DMS53 treated with DMSO at 0.1 percent for 48 hours (cell line): ENCODE data around the gene STX8.
A peak's percentile ranks its signal among the peaks of the same experiment; 100 is the strongest.
"Not testable (repeated sequence)": the region's sequence is repeated elsewhere in the genome, so short reads cannot be mapped to it uniquely, and the experiment has no call there.

Experiments used
- DNase-seq: peaks from one replicate; lab custom pipeline; 2025; ENCODE audit not compliant: unreplicated experiment; lab: John Stamatoyannopoulos, UW

The STX8 gene

DNA sequence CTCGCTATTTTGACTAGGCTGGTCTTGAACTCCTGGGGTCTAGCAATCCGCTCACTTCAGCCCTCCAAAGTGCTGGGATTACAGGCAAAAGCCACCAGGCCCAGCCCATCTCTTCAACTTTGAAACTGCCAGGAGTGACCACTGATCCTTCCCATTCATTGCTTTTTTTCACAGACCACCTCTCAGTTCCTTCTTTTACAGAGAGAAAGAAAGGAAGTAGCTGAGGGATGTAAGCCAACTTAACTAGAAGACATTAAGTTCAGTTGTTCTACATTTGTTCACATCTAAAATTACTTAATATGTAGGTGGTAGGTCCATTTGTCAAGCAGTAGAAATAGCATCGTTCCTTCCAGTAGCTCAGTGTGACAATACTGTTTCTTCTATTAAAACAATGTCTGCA, 219.8 kb downstream of the STX8 start:
- no peak for DNase-seq

DNA sequence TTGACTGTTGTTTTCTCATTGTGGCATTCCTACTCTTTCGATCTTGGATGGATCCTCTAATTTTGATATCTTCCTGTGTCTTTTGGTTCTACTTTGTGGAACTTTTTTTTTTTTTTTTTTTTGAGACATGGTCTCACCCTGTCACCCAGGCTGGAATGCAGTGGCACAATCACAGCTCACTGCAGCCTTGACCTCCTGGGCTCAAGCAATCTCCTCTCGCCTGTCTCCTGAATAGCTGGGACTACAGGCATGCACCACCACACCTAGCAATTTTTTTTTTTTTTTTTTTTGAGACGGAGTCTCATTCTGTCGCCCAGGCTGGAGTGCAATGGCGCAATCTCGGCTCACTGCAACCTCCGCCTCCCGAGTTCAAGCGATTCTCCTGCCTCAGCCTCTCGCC, 220.4 kb downstream of the STX8 start:
- DNase-seq: not testable (repeated sequence)

DNA sequence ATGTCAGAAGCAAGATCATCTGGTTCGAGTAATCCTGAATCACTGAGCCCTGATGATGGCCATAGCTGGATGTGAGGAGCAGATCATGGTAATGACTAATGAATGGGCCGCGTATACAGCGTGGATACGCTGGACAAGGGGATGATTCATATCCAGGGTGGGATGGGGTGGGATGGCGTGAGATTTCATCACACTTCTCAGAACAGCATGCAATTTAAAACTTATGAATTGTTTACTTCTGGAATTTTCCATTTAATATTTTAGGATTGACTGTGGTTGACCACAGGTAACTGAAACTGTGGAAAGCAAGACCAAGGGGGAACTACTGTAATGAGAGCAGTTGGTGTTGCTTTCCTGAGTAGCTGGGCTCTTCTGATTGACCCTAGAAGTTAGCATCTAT, 225.5 kb downstream of the STX8 start:
- DNase-seq: no peak

DNA sequence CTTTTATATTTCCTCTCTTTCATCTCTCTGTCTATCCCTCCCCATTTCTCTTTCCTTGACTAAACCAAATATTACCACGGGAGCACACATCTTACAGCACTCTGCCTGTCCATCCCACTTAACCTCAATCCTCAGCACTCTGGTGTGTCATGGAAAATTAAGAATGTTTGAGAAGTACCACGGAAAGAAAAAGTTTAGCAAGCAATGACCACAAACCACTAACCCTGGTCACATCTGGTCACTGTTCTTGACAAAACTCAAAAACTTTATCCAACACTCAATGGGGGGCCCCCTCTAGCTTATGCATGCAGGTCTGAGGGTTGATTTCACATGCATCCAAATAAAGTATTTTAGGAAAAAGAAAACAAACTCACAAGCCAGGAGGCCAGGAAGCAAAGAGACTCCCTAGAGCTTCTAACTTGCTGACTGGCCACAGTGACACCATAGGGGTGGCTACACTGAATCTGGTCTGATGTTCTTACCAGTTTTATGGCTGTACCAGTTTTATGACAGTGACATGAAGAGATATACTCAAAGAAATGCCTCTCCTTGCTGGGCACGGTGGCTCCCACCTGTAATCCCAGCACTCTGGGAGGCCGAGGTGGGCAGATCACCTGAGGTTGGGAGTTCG, 229.2 kb downstream of the STX8 start:
- no peak for DNase-seq

DNA sequence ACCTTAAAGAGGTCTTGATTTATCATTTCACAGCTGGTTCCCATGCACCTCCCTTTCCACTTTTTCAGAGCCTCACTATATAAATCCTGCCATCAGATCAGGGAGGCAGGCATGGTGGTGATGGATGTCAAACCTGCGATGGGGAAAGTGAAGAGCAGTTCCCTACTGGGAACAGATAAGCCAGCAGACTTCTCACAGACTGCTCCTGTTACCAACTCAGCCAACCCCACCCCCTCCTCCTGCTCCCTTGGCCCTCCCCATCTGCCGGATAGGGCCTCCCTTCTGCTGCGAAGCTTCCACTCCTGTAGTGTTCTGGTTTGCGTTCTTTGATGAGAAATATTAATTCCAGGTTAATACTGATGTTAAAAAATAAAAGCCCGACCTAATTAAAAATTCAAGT, 232.1 kb downstream of the STX8 start:
- DNase-seq: no peak

DNA sequence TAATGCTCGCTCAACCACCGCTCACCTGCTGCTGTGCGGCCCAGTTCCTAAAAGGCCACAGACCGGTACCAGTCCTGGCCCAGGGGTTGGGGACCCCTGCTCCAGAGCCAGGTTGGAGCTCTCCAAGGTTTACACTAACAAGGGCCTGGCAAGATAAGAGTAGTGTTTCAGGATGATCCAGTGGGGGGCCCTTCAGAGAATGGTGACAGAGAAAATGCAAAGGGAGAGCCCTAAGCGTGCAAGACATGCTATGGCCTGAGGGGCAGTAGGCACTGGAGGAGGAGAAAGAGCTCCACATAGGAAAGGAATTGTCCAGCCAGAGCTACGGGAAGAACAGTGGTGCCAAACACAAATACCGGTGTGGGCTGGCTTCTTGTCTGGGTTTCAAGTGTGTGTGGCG, 233.4 kb downstream of the STX8 start:
- no peak for DNase-seq

DNA sequence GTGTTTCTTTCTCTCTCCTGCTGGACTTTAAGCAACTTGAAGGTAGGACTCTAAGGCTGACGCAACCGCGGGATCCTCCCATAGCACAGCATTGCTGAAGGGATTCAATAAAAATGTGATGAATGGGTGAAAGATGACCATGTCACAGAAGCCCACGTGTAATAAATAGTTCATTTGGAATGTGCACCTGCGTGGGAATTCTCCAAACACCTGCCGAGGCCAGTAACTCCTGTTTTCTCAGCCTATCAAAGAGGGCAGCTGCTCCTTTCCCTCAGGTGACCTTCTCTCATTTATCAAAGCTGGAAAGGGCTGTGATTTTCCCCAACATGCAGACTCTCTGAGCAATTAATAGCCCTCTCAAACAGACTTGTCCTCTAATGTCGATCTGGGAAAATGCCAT, 235.7 kb downstream of the STX8 start:
- no peak for DNase-seq

DNA sequence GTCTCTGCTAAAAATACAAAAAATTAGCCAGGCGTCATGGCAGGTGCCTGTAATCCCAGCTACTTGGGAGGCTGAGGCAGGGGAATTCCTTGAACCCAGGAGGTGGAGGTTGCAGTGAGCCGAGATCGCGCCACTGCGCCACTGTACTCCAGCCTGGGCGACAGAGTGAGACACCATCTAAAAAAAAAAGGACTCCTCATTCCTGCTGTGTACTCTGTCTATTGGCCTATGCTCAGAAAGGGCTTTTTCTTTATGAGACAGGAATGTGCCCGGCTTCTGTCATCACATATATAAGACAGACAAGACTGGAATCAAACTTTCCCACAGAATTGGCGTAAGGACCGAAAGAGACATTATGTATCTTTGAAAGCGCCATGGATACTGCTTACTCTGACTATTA, 236.1 kb downstream of the STX8 start:
- not testable (repeated sequence) for DNase-seq

DNA sequence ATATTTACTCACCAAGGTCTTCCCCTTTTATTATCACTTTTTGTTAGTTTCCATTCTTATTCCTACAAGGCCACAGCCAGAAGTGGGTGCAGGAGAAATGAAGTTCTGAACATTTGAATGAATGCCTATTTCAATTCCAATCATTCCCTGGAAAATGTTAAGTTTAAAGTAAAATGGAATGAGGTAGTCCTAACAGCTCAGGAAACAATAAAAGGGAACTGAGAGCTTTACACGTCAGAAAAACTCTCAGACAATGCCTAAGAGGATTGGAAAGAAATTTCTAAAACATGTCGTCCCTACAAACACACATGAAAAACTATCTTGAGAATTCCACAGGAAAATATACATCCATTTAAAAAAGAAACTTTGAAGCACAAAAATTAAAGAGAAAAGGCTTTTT, 238.8 kb downstream of the STX8 start:
- no peak for DNase-seq

DNA sequence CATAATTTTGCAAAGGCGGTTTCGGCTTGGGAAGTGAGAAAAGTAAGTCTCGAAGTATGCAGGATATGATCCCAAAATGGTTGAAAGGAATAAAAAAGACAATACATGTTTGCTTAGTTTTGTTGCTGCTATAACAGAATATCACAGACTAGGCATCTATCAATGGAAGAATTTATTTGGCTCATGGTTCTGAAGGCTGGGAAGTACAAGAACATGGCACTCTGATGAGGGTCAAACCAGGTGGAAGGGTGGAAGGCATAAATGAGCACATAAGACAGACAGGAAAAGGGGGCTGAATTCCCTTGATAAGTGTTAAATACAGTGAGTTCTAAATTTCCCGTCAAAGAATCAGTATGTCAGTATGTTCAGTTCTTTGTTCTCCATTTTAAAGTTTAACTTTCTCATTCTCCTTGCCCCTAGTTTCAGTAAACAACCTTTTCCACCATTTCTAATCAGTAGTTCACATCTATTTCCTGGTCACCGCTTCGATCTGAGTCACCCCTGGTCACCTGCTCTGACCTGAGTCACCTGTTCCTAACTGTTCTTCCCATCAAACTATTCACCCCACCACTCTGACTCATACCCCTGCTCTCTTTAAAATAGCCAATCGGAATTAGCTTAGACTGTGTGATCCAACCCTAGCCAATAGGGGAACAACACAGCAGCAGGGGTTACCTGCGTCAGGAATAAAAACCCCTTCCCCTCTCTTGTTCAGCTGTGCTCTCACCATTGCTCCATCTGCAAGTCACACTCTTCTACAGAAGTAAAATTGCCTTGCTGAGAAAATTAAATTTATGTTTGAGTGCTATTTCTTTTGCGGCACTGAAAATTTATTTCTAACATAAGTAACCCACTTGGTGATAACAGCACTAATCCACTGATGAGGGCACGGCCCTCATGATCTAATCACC, 240.8 kb downstream of the STX8 start:
- peak; percentile 11 for DNase-seq

DNA sequence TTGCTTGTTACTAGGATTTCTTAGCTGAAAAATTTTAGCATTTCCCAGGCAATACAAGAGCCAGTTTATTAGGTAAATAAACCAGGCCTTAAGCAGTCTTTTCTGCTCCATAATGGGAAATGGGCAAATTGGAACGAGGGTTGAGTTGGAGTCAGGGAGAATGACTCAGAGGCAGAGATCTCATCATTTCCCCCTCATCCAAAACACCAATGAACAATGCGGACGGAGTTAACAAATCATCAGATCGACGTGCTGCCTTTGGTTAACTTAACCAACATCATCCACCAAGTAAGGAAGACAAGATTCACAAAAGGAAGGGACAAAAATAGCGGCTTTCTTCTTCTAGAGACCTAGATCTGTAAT, 243.5 kb downstream of the STX8 start:
- DNase-seq: no peak

DNA sequence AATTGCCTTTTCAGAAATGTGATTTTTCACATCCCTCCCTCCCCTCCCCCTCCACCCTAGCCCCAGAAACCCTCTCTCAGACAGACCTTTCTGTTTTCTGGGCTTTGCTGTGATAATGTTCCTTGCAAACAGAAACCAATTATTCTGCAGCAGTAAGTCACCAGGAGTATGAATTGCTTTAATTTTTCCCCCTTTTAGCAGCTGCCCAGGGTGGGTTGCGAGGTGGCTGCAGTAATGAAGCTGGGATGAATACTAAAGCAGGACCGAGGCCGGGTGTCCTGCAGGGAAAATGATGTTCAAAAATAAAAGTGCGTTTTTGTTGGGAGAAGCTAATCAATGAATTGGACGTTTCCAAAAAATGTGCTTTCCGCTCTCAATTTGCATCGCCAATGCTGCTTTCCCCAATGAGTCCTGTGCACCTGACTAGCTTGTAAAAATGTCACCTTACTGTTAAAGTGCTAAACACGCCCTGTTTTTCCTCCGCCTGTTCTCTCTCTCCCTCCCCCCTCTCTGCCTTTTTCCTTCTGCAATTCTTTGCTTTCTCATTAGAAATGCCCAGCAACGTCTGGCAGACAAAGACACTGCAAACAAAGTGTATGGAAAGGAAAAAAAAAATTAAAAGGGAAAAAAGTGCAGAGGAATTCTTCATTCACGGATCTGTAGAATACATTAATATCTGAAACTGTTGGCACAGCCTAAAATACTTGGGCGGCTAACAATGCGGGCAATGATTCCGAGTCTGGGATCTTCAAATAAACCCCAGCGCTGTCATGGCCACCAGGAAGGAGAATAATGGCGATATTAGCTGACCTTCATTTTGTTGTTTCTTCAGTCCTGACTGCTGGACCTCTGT, 244.1 kb downstream of the STX8 start:
- DNase-seq: no peak

DNA sequence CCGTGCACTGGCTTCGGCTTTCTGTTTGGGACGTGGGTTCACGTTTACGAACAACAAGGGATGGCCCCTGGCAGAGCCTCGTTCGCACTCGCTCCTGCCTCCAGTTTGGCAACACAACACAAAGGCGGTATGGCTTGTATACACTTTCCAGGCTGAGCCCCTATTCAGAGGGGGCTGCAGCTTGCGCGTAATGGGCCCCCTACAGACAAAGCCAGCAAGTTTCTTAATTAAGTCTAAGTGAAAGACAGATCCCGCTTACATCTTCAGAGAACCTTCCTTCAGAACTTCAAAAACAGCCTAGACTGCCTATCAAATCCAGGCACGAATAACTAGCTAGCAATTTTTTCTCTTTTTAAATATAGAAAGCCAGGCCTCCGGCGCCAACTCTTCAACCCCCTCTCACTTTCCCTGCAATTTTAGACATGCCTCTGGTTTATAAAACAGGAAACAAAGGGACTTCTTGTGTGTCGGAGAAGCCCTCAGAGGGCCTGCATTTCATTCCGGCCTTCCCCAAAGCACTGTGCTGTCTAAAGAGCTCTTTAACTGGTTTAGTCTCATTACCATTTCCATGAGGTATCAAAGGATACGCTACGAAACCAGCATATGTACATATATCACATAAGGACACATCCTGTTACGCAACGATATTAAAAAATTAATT, 244.9 kb downstream of the STX8 start:
- no peak for DNase-seq

DNA sequence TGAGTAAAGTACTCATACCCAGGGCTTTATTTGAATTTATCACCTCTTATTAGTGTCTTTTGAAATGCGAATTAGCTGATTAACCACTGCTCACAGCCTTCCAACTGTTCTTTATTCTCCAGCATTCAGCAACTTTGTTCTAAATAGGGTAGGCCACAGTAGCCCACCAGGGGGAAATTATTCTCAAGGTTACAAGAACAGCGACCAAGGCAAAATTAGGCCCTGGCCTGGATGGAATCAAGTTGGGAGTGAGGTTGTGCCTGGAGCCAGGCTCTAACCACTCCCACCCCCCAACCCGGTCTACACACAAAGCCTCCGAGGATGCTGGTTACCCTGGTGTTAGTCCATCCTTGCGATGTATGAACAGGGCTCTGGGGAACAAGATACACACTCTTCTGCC, 245.5 kb downstream of the STX8 start:
- DNase-seq: no peak

DNA sequence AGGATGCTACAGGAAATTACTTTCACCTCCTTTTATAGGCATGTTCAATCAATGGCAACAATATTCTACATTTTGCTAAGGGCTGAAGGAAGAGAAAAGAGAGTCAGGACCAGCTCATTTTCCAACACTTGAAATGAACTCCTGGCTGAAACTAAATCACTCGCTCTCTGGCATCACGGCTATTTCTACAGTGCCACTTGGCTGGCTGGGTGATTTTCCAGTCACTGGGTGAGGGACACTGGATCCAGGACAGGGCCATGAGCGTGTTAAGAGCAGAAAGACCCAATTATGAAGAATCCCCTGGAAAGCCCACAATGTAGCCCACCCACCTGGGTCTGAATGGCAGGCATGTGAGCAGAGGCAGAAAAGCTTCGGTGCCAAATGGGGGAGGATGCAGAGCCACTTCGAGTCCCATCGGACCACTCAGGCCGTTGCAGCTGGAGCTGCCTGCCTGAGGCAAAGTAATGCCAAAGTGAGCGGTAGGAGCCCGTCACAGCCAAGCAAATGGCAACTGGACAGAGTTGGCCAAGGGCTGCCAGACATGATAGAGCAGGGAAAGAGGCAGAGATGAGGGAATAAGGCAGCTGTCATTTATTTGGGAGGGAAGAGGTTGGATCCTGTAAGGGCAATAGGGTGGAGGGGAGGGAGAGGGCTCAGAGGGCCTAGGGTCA, 246.2 kb downstream of the STX8 start:
- no peak for DNase-seq

DNA sequence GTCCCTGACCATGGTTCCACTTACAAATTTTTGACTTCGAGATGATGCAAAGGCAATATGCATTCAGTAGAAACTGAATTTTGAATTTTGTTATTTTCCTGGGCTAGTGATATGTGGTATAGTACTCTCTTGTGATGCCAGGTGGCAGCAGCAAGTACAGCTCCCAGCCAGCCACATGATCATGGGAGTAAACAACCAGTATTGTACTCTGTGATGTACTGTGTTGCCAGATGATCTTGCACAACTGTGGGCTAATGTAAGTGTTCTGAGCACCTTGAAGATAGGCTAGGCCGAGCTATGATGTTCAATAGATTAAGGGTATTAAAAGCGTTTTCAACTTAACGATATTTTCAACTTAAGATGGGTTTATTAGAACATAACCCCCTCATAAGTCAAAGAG, 250.8 kb downstream of the STX8 start:
- DNase-seq: peak; percentile 5

DNA sequence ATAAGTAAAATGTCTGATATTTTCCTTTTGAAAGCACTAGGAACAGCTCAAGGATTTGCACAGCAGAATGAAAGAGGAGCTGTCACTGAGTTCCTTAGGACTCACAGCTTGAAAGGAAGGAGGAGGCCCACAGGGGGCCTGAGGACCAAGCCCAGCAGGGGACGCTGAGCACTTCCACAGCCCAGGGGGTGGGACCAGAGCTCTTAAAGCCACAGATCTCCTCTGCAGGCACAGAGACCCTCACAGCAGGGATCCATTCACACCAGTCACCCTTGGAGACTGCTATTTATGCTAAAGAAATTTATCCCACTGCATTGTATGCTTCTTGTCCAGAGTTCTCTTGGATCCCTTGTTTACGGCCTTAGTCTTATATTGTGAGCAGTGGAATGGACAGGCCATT, 253.3 kb downstream of the STX8 start:
- no peak for DNase-seq

DNA sequence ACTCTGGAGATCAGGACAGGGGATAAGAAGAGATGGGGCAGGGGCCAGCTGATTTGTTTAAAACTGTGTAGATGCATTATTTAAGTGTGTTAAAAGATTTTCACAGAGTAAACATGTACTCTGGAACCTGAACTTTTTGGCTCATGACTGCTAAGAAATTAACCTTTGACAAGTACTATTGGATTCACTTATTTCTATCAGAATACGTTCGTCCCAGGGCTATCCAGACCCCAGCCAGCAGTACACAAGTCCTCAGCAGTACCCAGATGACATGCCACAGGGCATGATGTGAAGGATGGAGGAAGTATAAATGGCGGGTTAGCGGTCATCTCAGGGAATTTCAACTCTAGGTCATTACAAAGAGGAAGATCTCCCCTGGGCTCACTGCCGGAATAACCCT, 253.7 kb downstream of the STX8 start:
- DNase-seq: no peak

DNA sequence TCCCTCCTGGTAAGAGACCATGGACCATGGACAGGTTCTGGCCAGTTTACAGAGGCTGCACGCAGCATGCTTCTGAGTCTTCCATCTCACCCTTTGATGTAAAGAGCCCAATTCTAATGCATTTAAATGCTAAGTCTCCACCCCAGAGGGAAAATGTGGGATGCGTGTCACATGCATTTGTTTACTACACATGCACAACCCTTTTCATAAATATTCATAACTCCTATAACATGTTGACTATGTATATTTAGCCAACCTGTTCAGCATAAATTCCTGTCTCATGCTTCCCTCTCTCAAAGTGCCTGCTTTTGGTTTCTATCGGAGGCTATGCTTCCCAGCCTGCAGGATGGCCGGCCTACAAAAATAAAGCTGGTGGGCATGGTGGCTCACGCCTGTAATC, 260.3 kb downstream of the STX8 start:
- DNase-seq: no peak

DNA sequence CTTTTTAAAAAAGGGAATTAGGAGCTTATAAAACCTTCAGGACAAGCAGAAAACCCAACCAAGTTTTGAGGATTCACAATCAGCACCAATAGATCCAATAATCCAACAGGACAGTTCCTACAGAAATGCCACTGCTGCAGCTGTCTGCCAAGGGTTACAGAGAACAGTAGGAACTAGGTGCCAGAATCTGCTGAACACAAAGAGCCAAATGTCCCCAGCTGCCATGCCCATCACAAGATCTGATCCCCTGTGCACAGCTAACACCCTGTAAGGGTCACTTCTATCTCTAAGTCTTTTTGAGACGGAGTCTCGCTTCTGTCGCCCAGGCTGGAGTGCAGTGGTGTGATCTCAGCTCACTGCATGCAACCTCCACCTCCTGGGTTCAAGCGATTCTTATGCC, 262.3 kb downstream of the STX8 start:
- no peak for DNase-seq

DNA sequence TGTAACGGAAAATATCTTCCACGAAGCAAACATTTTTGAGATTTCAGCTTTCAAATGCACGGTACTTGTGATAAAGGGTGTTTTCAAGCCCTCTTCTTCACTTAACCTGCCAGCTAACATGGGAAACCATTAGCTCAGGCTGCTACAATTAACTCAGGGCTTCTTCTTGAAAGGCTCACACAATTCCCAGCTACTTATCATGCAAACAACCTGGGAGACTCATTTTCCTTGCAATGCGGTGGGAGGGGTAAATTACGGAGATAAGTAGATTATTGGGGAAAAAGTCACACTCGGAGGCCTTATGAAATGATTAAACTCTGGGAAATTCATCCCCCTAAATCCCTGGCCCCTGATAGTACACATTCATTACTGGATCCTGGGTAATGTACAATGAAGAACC, 266.4 kb downstream of the STX8 start:
- DNase-seq: no peak
